ENCODE results near the gene CDKAL1.

- TF ChIP-seq GATA2 (IDR thresholded peaks at IDR 0.05; ENCODE audit: low read depth, low read length) (no peak), GATA3 (IDR thresholded peaks at IDR 0.05; ENCODE audit: low read depth, low read length) (no peak)
These were observed 654.4 kb downstream of the CDKAL1 start for GRCh38 chr6:21188505-21189223.

All from SH-SY5Y (cell line).